EH (cell line): ENCODE measurements around the gene RGS5.
"Not testable (repeated sequence)": the region's sequence is repeated elsewhere in the genome, so short reads cannot be mapped to it uniquely, and the experiment has no call there.

Experiments
- DNase-seq: peaks from one replicate; pipeline ENCODE4 v3.0.0-alpha.2; 2015; ENCODE audit warnings: low read depth

Gene RGS5, protein sequence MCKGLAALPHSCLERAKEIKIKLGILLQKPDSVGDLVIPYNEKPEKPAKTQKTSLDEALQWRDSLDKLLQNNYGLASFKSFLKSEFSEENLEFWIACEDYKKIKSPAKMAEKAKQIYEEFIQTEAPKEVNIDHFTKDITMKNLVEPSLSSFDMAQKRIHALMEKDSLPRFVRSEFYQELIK

DNA sequence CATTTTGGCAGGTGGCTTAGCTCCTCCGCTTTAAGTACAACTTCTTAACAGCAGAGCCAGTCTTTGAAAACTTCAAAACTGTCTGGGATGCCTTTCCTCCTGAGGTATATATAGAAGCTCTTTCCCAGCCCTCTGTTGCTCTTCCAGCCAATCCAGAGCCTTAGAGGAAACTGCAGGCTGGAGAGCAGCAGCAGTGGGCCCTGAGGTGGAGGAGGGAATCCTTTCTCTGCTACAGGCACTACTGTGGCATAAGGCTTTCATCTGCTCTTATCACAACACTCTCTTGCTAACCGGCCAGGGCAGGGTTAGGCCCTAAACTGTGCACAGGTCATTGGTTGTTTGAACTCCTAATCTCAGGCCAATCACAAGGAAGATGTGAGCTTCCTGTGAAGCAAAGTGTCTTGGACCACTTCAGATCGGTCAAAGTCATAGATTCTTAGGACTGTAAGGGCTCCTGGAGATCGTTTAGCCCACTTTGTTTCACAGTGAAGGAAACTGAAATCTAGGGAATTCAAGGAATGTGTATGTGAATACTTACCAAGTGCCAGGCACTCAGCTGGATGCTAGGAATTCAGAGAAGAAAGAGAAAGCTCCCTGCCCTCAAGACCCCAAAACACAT lies at the start of gene RGS5:
RGS5 (minus strand) TSS at position 84 of the 619 bp plus-strand sequence; CDS start at position 3, 81 bp downstream.
- peak; percentile 62 for DNase-seq

DNA sequence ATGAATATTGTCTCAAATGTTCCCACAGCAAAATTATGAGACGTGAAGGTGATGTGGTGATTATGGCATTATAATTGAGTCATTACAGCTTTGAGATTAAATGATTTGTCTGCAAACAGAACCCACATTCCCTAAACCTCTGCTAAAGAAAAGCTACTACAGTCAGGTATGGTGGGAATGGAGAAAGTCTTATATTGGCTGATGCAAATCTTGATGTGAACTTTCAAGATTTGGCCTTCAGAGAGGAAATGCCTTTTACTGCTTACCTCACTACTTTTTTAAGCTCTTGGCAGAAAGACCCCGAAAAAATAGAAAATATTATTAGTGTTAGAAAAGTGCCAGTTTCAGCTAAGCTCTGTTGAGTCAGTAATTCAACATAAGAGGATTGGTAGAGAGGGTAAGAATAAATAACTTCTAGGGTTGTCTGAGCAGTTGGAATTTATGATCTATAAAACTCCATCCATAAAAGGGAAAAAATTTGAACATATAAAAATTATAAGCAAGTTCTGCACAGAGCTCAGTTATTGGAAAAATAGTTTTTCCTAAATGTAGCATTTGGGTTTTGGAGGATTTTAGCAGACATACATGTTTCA lies 47.8 kb upstream of the RGS5 start:
- peak; percentile 38 for DNase-seq

DNA sequence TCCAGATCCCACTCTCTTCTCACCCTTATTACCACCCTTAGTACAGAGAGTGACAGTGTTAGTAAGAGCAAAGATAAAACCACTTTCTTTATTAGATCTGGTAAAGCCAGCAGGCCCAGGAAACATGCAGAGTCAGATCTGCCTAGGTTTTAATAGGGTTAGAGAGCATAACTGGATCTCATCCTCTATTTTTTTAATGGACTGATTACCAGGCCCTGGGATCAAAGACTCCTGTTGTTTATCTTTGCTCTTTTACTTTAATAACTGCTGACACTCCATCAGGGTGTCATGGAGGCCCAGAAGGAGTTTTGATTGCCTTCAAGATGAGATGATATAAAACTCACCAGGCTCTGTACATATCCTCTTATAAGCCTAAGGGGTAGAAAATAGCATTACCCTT lies 45.3 kb upstream of the RGS5 start:
- no peak for DNase-seq

DNA sequence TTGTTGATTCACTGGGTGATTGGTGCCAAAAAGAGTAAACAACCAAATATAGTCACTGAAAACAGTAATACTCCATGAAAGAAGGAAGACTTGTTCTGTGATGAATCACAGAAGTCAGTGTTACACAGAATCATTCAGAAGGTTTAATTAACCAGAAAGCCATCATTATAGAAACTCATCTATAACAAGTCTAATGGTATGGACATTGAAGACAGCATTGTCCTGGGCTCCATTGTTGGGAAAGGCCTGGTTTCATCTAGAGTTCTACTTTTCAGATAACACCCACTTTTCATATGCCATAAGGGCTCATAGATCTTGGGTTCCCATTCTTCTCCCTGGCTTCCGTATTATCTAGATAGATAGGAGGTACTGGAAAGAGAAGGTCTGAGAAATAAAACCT lies 41.9 kb upstream of the RGS5 start:
- DNase-seq: not testable (repeated sequence)

DNA sequence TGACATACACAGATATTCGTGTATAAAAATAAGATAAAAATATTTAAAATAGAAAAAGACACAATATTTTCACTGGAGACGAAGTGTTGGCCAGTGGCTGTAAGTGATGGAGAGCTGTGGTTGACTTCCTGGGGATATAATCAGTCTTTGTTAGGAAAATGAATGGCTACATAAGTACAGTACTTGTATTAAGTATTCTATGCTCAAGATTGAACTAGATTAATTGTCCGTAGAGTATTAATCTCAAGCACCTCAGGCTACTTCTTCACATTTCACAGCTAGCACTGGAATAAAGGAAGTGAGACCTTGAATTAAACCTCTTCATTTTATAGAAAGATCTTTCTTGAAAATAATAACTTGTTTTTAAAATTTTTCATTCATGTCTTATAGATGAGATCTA lies 39.0 kb upstream of the RGS5 start:
- no peak for DNase-seq

DNA sequence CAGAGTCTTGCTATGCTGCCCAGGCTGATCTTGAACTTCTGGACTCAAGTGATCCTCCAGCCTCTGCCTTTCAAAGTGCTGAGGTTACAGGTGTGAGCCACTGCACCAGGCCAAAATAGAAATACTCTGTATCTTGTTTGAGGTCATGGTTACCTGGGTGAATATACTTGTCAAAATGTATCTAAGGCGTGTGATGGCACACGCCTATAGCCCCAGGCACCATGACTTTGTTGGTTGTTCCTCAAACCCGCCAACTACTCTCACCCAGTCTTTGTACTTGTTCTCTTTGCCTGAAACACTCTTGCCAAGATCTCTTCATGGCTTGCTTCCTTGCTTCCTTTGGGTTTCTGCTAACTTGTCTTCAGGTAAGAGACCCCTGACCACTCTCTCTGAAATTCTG lies 38.0 kb upstream of the RGS5 start:
- no peak for DNase-seq

DNA sequence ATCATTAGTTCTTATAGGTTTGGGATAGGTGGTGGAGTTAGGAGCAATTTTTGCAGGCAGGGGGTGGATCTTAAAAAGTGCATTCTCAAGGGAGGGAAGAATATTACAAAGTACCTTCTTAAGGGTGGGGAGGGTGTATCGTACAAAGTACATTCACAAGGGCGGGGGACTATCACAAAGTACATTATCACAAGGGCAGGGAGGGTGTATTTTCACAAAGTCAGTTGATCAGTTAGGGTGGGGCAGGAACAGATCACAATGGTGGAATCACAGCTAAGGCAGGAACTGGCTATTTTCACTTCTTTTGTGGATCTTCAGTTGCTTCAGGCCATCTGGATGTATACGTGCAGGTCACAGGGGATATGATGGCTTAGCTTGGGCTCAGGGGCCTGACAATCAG lies 30.9 kb upstream of the RGS5 start:
- DNase-seq: not testable (repeated sequence)

DNA sequence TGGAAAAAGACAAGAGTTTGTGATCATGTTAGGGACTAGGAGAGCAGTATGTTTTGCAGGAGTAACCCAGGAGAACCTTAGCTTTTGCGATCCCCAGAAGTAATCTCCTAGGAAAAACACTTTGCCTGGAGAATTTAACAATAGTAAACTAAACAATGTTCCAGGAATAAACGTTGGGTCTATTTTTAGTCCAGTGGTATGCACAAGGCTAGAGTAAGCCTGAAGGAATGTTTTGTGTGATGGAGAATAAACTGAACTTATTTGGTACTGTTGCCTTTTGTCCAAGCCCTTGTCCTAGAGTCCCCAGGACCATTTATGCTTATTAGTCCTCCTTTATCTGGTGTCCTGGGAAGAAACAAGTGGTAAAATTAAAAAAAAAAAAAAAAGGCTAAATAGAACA lies 28.7 kb upstream of the RGS5 start:
- DNase-seq: peak; percentile 83

DNA sequence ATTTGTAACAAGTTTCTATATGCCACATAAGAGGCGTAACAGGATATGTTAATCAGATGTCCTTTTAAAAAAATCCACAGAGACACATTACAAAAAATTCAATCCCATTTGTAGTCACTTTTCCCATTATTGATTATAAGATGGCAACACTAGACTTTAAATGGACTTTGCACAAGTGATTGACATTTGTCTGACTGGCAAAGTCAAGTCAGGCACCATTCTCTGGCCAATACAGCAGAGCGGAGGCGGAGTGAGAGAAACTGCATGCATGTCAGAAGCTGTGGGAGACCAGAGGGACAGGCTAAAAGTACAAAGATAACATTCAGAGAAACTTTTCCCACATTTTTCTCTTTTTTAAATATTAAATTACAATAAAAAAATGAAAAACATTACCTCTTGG lies 28.1 kb upstream of the RGS5 start:
- peak; percentile 7 for DNase-seq

DNA sequence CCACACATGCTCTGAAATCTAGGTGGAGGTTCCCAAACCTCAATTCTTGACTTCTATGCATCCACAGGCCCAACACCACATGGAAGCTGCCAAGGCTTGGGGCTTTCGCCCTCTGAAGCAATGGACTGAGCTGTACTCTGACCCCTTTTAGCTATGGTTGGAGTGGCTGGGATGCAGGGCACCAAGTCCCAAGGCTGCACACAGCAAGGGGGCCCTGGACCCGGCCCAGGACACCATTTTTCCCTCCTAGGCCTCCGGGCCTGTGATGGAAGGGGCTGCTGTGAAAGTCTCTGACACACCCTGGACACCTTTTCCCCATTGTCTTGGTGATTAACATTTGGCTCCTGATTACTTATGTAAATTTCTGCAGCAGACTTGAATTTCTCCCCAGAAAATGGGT lies 25.6 kb upstream of the RGS5 start:
- DNase-seq: not testable (repeated sequence)

DNA sequence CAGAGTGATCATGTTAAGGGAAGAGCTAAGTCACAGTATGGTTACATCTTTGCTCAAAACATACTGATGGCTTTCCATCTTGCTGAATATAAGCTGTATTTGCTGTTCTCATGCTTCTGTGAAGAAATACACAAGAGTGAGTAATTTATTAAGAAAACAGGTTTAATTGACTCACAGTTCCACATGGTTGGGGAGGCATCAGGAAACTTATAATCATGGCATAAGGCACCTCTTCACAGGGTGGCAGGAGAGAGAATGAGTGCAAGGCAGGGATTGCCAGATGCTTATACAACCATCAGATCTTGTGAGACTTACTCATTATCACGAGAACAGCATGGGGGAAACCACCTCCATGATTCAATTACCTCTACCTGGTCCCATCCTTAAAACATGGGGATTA lies 24.4 kb upstream of the RGS5 start:
- no peak for DNase-seq

DNA sequence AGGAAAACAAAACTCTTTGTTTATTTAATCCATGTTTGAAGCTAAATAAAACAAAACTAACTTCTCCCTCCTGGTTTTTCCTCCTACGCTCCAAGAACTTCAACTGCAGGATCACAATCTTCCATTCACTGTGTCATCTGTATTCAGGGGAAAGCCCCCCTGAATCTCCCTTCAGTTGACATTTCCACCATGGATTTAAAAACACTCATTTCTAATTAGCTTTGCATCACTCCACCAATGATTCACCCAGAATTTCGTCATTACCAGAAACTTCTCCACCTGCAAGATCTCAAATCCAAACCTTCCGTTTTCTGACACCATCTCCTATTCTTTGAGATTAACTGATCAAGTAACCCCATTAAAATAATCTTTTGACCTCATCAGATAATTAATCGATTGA lies 10.9 kb upstream of the RGS5 start:
- no peak for DNase-seq

DNA sequence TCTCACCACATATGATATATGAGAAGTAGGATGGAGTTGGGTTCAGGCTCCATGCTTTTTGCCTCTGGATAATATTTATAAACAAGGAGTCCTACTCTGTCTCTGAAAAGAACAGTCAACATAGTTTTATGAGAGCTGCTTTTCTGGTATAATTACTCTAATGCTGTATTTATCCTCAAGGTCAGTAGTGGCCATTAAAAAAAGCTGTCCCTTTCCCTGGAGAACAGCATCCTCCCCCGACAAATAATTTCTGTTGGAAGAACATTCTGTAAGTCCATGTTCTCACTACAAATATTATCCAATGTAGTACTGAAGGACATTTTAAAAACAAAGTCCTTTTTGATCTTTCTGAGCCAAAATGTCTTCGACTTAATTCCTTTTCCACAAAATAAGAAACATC lies 9.0 kb upstream of the RGS5 start:
- DNase-seq: no peak

DNA sequence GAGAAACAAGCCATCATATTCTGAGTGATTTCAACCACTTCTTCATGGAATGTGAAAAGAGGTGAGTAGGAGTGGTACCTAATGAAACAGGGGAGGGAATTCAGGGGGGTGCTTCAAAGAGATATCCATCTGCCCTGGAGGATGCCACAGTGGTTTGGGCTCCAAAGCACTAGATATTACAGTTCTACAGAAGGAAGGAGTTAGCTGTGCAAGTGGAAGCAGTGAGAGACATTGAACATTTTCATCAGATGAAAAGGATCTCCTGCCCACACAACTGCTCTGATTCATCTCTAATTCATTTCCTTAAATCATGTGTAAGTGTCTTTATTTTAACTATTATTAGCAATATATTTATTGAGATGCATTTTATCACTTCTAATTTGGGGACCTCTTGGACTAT lies 2.8 kb upstream of the RGS5 start:
- peak; percentile 25 for DNase-seq

DNA sequence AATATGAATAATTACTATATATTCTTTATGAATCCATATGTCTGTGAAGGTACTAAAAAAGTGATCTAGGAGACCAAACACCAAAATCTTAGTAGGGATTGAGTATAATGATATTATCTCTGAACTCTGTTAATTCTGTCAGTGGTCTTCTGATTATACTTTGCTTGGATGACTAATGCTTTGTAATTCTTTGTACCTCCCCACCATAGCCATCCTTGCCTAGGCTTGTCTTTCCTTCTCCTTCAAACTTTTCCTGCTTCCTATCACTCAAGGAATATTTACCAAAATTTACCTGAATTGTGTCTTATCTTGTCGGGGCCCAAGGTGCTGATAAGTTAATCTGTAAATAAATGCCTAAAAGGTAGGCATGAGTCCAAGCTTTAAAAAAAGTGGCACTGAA lies 845 bp upstream of the RGS5 start:
- DNase-seq: no peak

DNA sequence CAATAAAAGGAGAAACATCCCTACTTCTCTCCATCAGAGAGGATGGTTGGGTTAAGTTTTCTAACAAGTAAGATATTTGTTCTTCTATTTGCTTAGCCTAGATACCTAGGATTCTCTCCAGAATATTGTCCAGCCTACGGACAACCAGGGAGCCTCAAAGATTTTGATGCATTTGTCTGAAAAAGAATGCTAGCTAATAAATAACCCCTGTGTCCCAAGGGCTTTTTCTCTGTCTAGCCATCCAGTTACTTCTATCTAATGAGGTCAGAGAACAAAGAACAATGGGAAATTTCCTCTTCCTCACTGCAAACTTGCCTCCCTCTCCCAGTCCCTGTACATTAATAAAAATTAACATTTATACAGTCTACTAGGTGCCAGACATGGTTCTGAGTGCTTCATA lies 810 bp downstream of the RGS5 start:
- DNase-seq: no peak

DNA sequence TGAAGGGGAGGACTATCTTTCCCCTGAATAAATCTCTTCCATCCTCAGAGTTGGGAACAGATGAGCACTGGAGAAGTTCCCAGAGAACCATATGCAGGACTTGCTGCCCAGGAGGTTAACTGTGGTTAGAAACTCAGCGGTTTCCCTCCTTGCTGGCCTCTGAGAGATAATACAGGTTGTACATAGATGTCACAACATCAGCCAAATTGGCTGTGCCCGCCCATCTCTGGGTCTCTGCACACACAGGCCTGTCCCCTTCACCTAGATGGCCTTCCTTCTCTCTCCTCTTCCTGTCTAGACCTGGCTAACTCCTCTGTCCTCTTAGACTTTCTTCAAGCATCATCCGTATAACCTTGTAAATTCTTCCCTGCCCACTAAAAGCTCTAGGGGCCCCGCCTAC lies 5.7 kb downstream of the RGS5 start:
- DNase-seq: no peak

DNA sequence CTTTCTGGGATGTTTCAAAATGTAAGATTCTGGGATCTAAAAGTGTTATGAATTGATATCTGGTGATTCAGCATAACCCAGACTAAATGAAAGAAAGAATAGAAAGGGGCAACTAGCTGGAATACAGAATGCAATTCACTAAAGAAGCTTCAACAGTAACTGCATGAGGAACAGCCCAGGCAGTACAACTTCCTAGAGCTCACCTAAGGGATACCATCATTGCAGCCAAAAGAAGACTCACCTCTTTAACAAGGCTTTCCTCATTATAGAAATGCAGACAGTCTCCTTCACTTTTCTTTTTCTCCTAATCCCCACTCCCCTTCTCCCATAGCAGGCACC lies 6.3 kb downstream of the RGS5 start:
- no peak for DNase-seq

DNA sequence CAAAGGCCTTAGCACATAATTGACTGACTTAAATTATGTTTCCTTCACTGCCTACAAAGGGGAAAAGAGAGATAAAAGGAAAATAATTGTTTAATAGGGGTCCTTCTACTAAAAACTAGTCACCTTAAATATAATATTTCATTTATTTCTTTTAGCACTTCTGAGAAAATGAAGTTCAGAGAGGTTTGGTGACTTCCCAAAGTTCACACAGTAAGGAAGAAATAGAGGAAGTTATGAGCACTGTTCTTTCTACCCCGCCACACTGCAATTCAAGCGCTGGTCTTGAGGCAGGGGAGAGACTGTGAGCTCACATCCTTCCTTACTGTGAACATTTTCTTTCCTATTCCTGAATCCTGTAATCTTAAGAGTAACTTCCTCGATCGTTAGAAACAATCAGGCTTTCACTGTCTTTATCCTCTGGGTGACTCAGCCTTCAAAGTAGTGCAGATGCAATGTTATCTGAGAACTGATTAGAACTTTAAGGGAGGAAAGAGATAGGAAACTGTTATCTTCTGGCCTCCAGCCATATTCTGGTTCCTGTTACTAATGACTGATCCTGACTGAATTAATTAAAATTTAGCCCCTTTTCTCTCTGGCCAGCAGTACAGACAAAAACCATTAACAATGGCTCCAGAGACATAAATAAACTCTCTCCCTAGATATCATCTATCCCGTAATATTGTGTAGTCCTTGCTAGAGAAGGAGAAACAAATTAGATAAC lies 6.8 kb downstream of the RGS5 start:
- no peak for DNase-seq

DNA sequence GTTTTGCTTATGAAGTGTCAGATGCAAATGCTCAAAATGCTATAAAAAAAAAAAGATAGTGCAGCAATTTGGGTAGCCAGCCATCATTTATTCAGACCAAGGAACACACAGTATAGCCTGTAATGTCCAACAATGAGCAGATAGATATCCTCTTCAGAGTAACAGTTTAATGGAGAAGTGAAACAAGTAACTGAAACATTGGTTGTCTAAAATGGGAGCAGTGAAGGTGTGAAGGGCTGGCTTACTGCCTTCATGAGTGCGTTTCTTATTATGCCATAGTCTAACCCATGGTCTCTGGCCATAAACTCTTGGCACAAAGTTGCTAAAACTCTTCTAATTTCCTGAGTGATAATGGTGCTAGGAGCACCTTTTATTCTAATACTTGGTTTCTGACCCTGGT lies 11.4 kb downstream of the RGS5 start:
- DNase-seq: no peak

DNA sequence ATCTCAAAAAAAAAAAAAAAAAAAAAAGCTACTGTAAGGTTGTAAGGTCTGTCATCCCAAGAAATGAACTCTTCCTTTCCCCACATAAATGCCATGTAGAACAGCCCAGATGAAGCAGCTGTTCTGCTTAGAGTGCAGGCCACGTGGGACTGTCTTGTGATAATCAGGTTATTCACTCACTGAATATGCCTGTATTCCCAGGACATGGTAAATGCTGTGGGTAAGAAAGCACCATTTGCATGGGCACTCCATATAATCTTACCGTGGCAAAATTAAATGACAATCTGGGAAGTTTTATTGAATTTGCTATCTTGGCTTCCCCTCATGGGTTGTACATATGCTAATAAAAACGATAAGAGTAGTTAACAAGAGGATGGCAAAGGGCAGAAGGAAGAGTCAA lies 13.8 kb downstream of the RGS5 start:
- DNase-seq: no peak

DNA sequence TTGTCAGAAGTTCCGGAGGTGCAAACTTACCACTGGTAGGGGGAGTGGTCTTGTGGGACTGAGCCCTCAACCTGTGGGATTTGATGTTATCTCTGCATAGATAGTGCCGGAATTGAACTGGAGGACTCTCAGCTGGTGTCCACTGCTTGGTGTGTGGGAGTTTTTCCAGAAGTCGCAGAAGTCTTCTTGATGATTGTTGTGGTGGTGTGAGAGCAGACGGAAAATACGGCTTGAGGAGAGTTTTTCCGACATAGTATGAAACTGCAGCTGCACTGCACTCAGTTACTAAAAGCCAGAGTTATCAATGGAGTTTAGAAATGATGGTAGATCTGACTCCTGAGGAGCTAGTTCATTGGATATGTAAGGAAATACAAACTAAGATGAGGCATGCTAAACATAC lies 14.9 kb downstream of the RGS5 start:
- DNase-seq: no peak

DNA sequence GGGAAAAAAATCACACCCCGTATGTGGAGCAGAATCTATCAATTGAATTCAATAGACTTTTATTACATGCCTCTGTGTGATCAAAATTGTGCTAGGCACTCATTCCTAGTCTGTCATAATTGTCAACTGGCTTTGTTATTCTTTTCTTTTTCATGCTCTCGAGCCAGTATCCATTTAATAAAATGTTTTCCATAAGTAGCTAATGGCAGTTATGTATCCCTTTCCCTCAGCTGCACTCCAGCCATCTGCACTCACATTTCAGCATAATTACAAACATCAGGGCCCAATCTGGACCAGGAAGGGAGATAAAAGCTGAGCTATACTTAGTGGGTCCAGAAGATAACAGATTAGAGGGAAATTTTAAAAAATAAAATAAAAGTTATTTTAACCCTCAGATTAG lies 15.9 kb downstream of the RGS5 start:
- DNase-seq: no peak
